ENCODE results near the gene CLDN5. TPM values are rescaled to one million over a fixed set of nuclear protein-coding genes. Genes with fewer than 3 reads are reported as not detected.
"Not testable (repeated sequence)": the region's sequence is repeated elsewhere in the genome, so short reads cannot be mapped to it uniquely, and the experiment has no call there.

Gene CLDN5
- total RNA-seq, 2 experiments from 2014 or later = not detected

- CTCF ChIA-PET (ENCODE audit: unreplicated experiment) = no interaction called here
Measured at GRCh38 chr22:19550382-19550781, 26.2 kb upstream of the CLDN5 start.

GRCh38 chr22:19549428-19549827, 25.2 kb upstream of the CLDN5 start:
- Histone ChIP-seq H3K27ac (ENCODE audit: low read depth, low read length, poor library complexity, severe bottlenecking) (no peak overlapping the region), H3K4me1 (ENCODE audit: insufficient read depth, low read length, poor library complexity, severe bottlenecking) (no peaks in the 10 kb centered on the region), H4K20me1 (ENCODE audit: insufficient read depth, low read length) (no peaks in the 10 kb centered on the region), H2AFZ (ENCODE audit: low read length) (no peak overlapping the region), H3K4me2 (ENCODE audit: low read length) (no peak overlapping the region), H3K36me3 (ENCODE audit: insufficient read depth, low read length) (no peaks in the 10 kb centered on the region), H3K4me3 (ENCODE audit: low read depth, low read length, poor library complexity, severe bottlenecking) (no peak overlapping the region), H3K9me2 (ENCODE audit: insufficient read depth, low read length) (no peaks in the 10 kb centered on the region), H3K9me3 (ENCODE audit: low read length) (no peaks in the 10 kb centered on the region; the same call in 1 of the 2 replicates), H3K79me2 (ENCODE audit: insufficient read depth, low read depth, low read length) (no peaks in the 10 kb centered on the region)
- intact Hi-C loops (cut with micrococcal nuclease; ENCODE audit: unreplicated experiment) = no loop called here
- TF ChIP-seq CTCF (conservative IDR thresholded peaks at IDR 0.05; ENCODE audit: low read length) (no peak), EZH2phosphoT487 (IDR thresholded peaks at IDR 0.05; ENCODE audit: borderline replicate concordance, low read depth, low read length) (no peak)
- ChIA-PET CTCF (ENCODE audit: unreplicated experiment) (no interaction called here), POLR2A (interaction anchor here (0.6 kb wide), 1 partner anchor 67 kb away, joined by 3 read pairs; no protein-coding TSS in a partner anchor)
- DNase-seq (ENCODE audit: low spot score) = no peak
- no TSS peak for BruUV-seq (replicated peaks)

More at GRCh38 chr22:19550382-19550781, 26.2 kb upstream of the CLDN5 start:
- POLR2A ChIA-PET = no interaction called here
- Histone ChIP-seq H3K4me1 (ENCODE audit: insufficient read depth, low read length, poor library complexity, severe bottlenecking) (no peaks in the 10 kb centered on the region), H3K27ac (ENCODE audit: low read depth, low read length, poor library complexity, severe bottlenecking) (no peak overlapping the region), H3K9me3 (ENCODE audit: low read length) (no peaks in the 10 kb centered on the region; the same call in 1 of the 2 replicates), H3K4me3 (ENCODE audit: low read depth, low read length, poor library complexity, severe bottlenecking) (no peak overlapping the region), H3K4me2 (ENCODE audit: low read length) (no peak overlapping the region), H3K9me2 (ENCODE audit: insufficient read depth, low read length) (no peaks in the 10 kb centered on the region), H3K36me3 (ENCODE audit: insufficient read depth, low read length) (no peaks in the 10 kb centered on the region), H2AFZ (ENCODE audit: low read length) (no peak overlapping the region), H3K79me2 (ENCODE audit: insufficient read depth, low read depth, low read length) (no peaks in the 10 kb centered on the region), H4K20me1 (ENCODE audit: insufficient read depth, low read length) (no peaks in the 10 kb centered on the region)
- intact Hi-C loops (cut with micrococcal nuclease; ENCODE audit: unreplicated experiment) = no loop called here
- BruUV-seq (replicated peaks) = no TSS peak
- DNase-seq (ENCODE audit: low spot score) = no peak
- no peak for TF ChIP-seq EZH2phosphoT487 (IDR thresholded peaks at IDR 0.05; ENCODE audit: borderline replicate concordance, low read depth, low read length)
- TF ChIP-seq CTCF (conservative IDR thresholded peaks at IDR 0.05; ENCODE audit: low read length) = no peak

GRCh38 chr22:19548964-19549363, 24.8 kb upstream of the CLDN5 start:
- BruUV-seq (replicated peaks) = no TSS peak
- Histone ChIP-seq H3K4me1 (ENCODE audit: insufficient read depth, low read length, poor library complexity, severe bottlenecking) (no peaks in the 10 kb centered on the region), H3K9me3 (ENCODE audit: low read length) (no peaks in the 10 kb centered on the region; the same call in 1 of the 2 replicates), H3K9me2 (ENCODE audit: insufficient read depth, low read length) (no peaks in the 10 kb centered on the region), H3K79me2 (ENCODE audit: insufficient read depth, low read depth, low read length) (no peaks in the 10 kb centered on the region), H3K4me3 (ENCODE audit: low read depth, low read length, poor library complexity, severe bottlenecking) (no peak overlapping the region), H2AFZ (ENCODE audit: low read length) (no peak overlapping the region), H3K27ac (ENCODE audit: low read depth, low read length, poor library complexity, severe bottlenecking) (no peak overlapping the region), H3K4me2 (ENCODE audit: low read length) (no peak overlapping the region), H3K36me3 (ENCODE audit: insufficient read depth, low read length) (no peaks in the 10 kb centered on the region), H4K20me1 (ENCODE audit: insufficient read depth, low read length) (no peaks in the 10 kb centered on the region)
- intact Hi-C loops (cut with micrococcal nuclease; ENCODE audit: unreplicated experiment) = no loop called here
- ChIA-PET CTCF (ENCODE audit: unreplicated experiment) (no interaction called here), POLR2A (no interaction called here)
- TF ChIP-seq EZH2phosphoT487 (IDR thresholded peaks at IDR 0.05; ENCODE audit: borderline replicate concordance, low read depth, low read length) = no peak
- no peak for TF ChIP-seq CTCF (conservative IDR thresholded peaks at IDR 0.05; ENCODE audit: low read length)
- no peak for DNase-seq (ENCODE audit: low spot score)

GRCh38 chr22:19548427-19548826, 24.2 kb upstream of the CLDN5 start:
- BruUV-seq (replicated peaks); intact Hi-C loops (cut with micrococcal nuclease; ENCODE audit: unreplicated experiment); H3K27ac ChIP-seq (ENCODE audit: low read depth, low read length, poor library complexity, severe bottlenecking); H2AFZ ChIP-seq (ENCODE audit: low read length); H4K20me1 ChIP-seq (ENCODE audit: insufficient read depth, low read length); H3K9me3 ChIP-seq (ENCODE audit: low read length); H3K79me2 ChIP-seq (ENCODE audit: insufficient read depth, low read depth, low read length); POLR2A ChIA-PET; H3K36me3 ChIP-seq (ENCODE audit: insufficient read depth, low read length); H3K4me1 ChIP-seq (ENCODE audit: insufficient read depth, low read length, poor library complexity, severe bottlenecking); H3K4me3 ChIP-seq (ENCODE audit: low read depth, low read length, poor library complexity, severe bottlenecking); DNase-seq (ENCODE audit: low spot score); H3K9me2 ChIP-seq (ENCODE audit: insufficient read depth, low read length); H3K4me2 ChIP-seq (ENCODE audit: low read length); CTCF ChIA-PET (ENCODE audit: unreplicated experiment): not testable (repeated sequence)

All from OCI-LY7 (cell line).